Measurements from ENCODE around the gene PPM1H. TPM values are rescaled to one million over a fixed set of nuclear protein-coding genes. Genes with fewer than 3 reads are reported as not detected.

The PPM1H gene
- total RNA-seq, 4 donors from 2014 or later, result 1.4 to 4.9 (median 2.4) TPM

DNA sequence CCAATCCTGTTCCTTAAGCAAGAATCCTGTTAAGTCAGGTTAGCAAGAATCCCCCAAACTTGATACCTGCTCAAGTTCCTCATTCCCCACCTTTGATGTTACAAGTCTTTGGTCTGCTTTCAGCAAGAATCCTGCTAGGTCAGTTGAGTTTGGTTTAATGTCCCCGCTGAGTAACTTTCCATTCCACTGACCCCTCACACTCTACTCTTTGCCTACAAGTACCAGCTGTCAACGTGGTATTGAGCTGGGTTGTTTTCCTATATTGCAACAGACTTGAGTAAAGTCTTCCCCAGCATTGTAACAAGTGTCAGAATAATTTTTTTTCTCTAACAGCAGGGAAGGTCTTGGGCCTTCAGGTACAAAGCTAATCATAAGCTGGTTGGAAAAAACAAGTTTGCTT, 6.3 kb downstream of the PPM1H start:
- no peak for ATAC-seq (ENCODE audit: low FRiP score)
- no peak for DNase-seq (ENCODE audit: low spot score)
- TF ChIP-seq, protein P1, sequence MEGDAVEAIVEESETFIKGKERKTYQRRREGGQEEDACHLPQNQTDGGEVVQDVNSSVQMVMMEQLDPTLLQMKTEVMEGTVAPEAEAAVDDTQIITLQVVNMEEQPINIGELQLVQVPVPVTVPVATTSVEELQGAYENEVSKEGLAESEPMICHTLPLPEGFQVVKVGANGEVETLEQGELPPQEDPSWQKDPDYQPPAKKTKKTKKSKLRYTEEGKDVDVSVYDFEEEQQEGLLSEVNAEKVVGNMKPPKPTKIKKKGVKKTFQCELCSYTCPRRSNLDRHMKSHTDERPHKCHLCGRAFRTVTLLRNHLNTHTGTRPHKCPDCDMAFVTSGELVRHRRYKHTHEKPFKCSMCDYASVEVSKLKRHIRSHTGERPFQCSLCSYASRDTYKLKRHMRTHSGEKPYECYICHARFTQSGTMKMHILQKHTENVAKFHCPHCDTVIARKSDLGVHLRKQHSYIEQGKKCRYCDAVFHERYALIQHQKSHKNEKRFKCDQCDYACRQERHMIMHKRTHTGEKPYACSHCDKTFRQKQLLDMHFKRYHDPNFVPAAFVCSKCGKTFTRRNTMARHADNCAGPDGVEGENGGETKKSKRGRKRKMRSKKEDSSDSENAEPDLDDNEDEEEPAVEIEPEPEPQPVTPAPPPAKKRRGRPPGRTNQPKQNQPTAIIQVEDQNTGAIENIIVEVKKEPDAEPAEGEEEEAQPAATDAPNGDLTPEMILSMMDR (IDR thresholded peaks at IDR 0.05), result no peak

DNA sequence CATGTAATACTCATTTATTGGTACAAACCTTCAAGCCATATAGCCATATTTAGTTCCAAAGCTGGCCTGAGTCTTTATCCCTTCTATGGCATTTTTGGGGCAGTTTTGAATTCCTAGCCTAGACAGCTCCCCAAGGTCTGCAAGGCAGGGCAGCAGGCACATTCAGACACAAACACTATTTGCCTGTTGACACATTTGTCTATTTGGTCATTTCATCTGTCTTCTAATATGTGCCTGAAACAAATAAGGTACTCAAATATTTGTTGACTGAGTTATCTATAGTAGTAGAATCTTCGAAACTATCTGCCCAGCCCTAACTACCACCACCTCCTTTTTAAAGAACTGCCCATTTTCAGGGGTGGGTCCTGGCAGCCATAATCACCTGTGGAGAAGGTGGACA, 9.3 kb downstream of the PPM1H start:
- no peak for ATAC-seq (ENCODE audit: low FRiP score)

DNA sequence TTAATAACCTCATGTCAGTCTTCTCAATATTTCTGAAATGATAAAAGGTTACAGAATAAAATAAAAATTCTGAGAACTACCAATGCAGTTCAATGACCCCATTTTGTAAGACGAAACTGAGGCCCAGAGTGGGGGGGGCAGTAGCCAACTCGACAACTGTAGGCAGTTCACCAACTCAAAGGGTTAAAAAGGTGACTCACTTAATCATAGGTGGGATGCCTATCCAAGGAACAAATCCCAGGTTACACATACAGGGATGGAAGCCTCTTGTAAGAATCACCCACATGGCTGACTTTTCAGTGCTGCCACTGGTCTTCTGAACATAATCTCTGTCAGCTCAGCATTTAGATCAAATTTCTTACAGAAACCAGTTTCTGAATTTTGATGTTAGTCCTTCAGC, 10.9 kb downstream of the PPM1H start:
- ATAC-seq (ENCODE audit: low FRiP score) (no peak), DNase-seq (ENCODE audit: low spot score) (no peak)
- TF ChIP-seq, protein P1 (IDR thresholded peaks at IDR 0.05), result no peak

More for the DNA sequence above, 9.3 kb downstream of the PPM1H start:
- TF ChIP-seq, protein P1 (IDR thresholded peaks at IDR 0.05), result no peak
- no peak for DNase-seq (ENCODE audit: low spot score)

GRCh38 chr12:62922539-62922938, 12.4 kb downstream of the PPM1H start:
- TF ChIP-seq, protein P1 (IDR thresholded peaks at IDR 0.05), result no peak
- ATAC-seq (ENCODE audit: low FRiP score) (no peak), DNase-seq (ENCODE audit: low spot score) (no peak)

DNA sequence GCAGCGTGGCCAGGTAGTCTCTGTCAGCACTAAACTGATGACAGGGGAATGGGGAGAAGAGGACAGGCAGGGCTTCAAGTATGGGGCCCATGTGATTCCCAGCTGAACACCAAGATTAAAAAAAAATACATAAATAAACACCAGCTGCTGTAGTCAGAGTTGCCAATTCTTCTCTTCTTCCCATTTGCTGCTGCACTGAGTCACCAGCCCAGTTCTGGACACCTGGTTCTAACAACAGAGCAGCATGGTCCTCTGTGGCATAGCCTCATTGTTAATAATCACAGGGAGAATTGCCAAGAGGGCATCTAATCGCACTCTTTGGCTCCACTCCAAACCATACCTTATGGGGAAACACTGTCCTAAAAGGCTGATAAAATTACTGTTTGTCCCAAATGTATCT, 15.1 kb downstream of the PPM1H start:
- ATAC-seq (ENCODE audit: low FRiP score) (no peak), DNase-seq (ENCODE audit: low spot score) (no peak)
- TF ChIP-seq, protein P1 (IDR thresholded peaks at IDR 0.05), result no peak

DNA sequence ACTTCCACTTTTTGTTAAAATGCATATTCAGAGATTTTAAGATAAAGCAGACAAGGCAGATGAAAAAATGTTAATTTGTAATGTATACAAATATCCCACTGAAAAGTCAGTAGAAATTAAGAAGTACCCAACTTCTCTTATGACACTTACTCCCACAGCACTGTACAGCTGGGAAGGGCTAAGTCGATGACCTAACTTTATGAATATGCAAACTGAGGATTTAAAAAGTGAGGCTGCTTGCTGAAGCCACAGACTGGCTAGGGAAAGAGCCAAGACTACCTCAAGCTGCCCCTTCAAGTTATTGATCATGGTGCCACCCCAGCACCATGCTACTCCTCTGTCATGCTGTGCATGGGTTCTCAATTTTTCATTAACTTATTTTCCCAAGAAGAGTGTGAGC, 17.0 kb downstream of the PPM1H start:
- no peak for ATAC-seq (ENCODE audit: low FRiP score)
- TF ChIP-seq, protein P1 (IDR thresholded peaks at IDR 0.05), result no peak
- no peak for DNase-seq (ENCODE audit: low spot score)

GRCh38 chr12:62916632-62917425, 18.1 kb downstream of the PPM1H start:
- TF ChIP-seq, protein P1 (IDR thresholded peaks at IDR 0.05), result no peak
- DNase-seq (ENCODE audit: low spot score), result no peak
- no peak for ATAC-seq (ENCODE audit: low FRiP score)

Measured in omental fat pad (tissue), 4 donors.